Thyroid gland (tissue), 4 donors: ENCODE results near the gene MASP1.

Experiments
- CTCF ChIP-seq, 6 experiments: fragments of 200-600 bp in 3 of 6; fragments of 450-650 bp in 3 of 6; sonication (generic) in 3 of 6; IDR thresholded peaks; one replicate each; pipeline ENCODE4 v1.5.1; 2016 to 2019; ENCODE audit warnings: antibody characterized with exemption in 6 of 6, mild to moderate bottlenecking in 2 of 6, inconsistent platforms in 1 of 6, moderate library complexity in 1 of 6
- POLR2A ChIP-seq, 2 donors: fragments of 450-650 bp; IDR thresholded peaks; one replicate each; pipeline ENCODE4 v1.6.1; 2017; ENCODE audit warnings: antibody characterized with exemption in 2 of 2, mild to moderate bottlenecking in 2 of 2, moderate library complexity in 1 of 2

- TF ChIP-seq CTCF (IDR thresholded peaks at IDR 0.05) (no peak), POLR2A (IDR thresholded peaks at IDR 0.05) (no peak)
These were observed 37.2 kb upstream of the MASP1 start for GRCh38 chr3:187328691-187329090.
